DMS153 treated with DMSO at 0.1 percent for 48 hours (cell line): ENCODE results near the gene MCCC2.
"Not testable (repeated sequence)": the region's sequence is repeated elsewhere in the genome, so short reads cannot be mapped to it uniquely, and the experiment has no call there.

Experiments
- DNase-seq: peaks from one replicate; lab custom pipeline; 2025; ENCODE audit not compliant: unreplicated experiment; lab: John Stamatoyannopoulos, UW

Gene MCCC2

DNA sequence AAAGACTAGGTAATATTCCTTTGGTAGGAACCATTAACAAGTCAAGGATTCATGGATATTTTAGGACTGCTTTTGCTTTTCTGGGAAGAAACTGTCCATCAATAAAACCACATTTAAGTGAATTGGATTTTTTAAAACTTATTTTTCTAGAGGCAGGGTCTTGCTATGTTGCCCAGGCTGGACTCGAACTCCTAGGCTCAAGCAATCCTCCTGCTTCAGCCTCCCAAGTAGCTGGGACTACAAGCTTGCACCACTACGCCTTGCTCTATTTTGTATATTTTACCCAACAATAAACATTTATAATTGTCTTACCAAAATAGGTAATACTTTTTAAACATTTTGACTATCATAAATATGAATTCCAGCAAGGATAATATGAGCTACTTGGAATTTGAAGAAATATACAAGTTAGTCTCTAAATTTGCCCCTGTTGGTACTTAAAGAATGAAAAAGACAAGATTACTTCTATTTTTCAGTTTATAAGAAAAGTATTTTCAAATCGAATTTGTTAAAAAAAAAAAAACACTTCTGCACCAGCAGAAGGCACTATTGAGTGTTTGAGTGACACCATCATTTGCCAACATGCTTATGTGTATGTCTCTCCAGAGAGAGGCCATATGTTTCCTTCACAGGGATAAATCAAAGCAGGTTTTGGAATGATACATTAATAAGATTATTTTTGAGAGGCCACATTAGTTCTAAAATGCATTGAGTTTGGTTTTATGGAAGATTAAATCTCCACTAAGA is 71.9 kb downstream of the MCCC2 start:
- DNase-seq, result no peak

DNA sequence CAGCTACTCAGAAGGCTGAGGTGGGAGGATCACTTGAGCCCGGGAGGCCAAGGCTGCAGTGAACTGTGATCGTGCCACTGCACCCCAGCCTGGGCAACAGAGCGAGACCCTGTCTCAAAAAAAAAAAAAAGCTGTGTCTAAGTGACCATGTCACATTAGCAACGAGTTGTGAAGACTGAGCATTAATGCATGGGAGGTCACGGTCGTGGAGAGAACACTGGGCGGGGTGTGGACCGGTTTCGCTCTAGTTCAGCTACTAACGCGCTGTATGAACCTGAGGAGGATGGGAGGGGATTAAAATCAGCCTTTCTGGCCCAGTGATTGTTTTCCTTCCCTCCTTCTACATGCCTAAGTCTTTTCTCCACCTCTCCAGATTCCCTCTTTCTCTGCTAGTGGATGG is 75.2 kb downstream of the MCCC2 start:
- DNase-seq, result no peak

DNA sequence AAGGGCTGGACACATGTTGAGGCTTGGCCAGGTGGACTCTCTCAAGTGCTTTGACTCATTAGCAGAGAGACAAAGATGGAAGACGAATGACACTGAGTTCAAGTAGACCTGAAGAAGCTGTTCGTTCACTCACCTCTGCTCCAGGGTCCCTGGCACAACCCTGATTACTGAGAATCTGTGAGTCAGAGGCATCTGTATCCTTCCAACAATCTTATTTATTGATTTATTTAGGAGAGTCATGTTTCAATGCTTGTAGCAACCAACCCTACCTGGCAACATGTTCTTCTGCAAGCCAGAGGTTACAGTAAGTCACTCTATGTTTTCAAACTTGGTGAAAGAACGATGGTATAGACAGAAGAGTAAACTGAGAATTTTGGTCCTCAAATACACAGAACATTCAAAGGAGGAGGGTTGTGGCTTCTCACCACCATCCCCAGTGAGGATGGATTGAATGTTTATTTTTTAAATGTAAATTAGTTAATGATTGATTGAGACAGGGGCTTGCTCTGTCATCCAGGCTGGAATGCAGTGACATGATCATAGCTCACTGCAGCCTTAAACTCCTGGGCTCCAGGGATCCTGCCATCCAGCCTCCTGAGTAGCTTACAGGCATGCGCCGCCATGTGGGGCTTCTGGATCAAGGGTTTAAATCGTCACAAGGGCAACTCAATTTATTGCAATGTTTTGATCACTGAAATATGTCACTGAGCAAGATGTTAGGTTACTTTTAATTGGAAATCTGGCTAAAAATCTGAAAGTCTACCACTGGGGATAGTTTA is 76.2 kb downstream of the MCCC2 start:
- no peak for DNase-seq

DNA sequence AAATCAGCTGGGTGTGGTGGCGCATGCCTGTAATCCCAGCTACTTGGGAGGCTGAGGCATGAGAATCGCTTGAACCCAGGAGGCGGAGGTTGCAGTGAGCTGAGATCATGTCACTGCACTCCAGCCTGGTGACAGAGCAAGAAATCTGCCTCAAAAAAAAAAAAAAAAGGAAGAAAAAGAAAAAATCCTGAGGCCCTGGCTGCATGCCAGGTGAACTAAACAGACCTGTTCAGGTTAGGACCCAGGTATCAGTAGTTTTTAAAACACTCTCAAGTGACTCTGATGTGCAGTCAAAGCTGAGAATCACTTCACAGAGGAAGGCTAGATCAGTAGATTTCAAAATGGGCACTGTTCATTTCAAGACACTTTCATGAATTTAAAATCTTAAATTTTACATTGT is 77.5 kb downstream of the MCCC2 start:
- not testable (repeated sequence) for DNase-seq

DNA sequence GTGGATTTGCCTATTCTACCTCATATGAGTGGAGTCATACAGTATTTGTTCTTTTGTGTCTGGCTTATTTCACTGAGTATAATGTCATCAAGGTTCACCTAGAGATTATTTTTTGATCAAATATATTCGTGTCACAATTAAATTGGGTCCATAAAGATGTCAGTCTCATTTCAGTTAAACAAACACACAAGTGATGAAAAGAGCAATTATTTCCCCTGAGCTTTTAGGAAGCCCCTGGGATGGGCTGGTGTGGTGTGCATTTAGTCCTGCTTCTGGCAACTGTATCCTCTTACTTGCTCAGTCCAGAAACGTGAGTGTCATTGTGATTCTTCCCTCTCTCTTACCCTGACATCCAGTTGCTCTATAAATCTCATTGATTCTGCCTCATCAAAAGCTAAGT is 79.2 kb downstream of the MCCC2 start:
- no peak for DNase-seq

DNA sequence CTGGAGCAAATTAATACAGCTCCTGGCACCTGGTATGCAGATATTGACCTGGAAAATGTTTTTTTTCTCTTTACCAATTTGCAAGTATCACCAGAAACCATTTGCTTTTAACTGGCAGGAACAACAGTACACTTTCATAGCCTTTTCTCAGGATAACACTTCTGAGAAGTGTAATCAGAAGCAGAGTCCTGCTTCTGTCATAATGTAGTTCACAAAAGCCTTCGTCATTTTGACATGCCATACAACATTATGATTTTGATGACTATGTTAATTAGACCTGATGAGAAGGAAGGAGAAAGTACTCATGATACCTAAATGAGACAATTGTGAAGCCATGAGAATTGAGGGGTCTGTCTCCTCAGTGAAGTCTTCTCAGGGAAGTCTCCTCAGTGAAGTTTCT is 90.8 kb downstream of the MCCC2 start:
- DNase-seq, result no peak

DNA sequence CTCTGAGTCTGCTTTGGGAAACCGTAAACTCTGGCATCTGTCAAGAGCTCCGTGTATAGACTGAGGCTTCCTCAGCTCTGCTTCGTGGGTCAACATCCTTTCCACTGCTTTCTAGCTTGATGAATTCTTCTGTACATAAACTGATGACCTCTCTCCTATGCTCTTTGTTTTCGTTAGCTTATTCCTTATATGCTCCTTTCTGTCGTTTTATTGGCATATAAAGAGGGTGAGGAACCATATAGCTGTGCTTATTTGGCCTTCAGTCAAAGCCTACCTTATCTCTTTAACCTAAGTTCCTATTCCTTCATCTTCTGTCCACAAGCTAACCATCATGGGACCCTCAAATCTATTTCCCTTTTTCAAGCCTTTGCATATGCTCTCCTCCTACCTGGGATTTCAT is 92.6 kb downstream of the MCCC2 start:
- DNase-seq, result no peak

DNA sequence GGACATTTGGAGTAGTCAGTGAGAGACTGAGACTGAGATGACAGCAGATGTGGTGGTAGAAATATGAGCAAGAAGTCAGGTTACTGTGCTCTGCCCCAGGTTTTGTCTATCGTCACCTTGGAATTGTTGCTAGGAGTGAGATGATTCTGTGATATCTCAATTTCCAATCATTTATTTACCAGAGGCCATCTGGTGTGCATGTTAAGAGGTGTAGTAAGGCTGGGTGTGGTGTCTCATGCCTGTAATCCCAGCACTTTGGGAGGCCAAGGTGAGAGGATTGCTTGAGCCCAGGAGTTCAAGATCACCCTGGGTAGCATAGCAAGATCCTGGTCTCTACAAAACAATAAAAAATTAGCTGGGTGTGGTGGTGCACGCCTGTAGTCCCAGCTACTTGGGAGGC is 93.4 kb downstream of the MCCC2 start:
- DNase-seq, result no peak

DNA sequence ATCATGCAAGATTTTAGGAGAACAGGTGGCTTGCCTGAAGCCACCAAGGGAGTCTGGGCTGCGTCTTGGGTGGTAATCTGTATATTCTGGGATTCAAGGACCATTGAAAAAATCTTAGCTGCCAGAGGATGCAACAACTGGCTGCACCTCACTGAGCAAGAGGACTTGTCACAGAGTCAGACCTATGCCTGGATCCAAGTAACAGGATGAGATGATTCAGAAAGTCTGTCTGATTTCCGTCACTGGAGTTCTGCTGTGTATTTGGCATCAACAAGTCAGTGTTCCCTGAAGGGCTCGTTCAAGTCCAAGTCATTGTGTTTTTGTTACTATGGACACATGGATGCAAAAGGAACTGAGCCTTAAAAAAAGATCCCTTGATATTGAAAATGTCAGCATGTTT is 94.2 kb downstream of the MCCC2 start:
- DNase-seq, result no peak

DNA sequence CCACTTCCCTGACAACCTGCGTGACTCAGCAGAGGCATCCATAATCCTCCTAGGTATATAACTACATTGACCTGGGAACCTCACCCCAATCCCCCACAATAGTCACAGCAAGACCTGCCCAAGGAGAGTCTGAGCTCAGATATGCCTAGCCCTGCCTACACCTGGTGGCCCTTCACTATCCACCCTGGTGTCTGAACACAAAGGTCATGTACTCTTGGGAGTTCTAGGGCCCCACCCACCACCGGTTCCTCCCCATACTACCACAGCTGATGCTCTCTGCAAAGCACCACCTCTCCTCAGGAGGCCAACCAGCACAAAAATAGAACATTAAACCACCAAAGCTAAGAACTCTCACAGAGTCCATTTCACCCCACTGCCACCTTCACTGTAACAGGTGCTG is 97.2 kb downstream of the MCCC2 start:
- no peak for DNase-seq

DNA sequence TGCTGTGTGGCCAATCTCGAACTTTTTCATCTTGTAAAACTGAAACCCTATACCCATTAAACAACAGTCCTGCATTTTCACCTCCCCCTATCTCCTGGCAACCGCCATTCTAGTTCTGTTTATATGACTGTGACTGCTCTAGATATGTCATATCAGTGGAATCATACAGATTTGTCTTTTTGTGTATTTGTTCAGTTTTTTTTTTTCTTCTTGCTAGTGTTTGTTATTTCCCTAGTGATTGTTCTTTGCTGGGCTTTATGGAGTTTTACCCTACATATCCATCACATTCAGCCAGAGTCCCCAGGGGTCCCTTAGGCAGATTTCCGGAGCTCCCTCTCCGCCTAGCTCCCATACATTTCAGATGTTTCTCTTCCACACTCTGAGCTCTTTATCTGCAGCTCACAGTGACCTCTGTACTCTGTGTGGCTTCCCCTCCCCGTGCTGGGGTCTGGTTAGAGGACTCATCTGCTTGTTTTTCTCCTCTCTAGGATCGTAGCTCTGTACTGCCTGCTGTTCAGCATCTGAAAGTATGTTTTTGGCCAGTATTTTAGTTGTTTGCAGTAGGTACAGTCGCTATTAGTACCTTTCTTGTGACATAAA is 106.8 kb downstream of the MCCC2 start:
- no peak for DNase-seq

DNA sequence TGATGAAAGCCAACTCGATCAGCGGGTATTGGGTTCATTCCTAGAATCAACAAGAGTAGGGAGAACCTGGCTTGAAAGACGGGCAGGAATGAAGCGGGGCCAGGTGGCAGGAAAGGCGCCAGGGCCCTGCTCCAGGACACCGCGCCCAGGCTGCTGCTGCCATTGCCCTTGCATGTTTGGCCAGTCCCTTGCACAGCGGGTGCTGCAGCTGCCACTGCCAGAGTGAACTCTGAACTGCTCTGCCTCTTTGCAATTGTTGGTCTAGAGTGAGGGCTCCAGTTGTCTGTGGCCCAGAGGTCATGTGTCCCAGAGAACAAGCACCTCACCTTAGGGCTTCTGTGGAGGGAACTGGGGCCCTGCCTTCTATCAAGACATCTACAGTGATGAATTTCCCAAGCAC is 107.9 kb downstream of the MCCC2 start:
- DNase-seq, result no peak

DNA sequence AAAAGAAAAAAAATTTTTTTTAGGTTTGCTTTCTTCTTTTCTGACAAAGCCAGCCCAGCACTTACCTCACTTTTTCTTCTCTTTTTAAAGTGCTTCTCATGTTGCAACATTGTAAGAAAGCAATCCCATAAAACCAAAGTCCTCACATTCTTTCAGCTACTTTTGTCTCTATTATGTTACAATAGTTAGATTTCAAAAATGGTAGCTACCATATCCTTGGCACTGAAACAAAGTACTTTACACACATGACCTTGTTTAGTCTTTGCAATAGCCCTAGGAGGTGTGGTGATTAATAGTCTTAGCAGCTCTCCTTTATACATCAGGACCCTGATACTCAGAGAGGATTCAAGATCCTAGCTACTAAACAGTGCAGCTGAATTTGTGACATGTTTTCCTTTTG is 108.5 kb downstream of the MCCC2 start:
- no peak for DNase-seq

DNA sequence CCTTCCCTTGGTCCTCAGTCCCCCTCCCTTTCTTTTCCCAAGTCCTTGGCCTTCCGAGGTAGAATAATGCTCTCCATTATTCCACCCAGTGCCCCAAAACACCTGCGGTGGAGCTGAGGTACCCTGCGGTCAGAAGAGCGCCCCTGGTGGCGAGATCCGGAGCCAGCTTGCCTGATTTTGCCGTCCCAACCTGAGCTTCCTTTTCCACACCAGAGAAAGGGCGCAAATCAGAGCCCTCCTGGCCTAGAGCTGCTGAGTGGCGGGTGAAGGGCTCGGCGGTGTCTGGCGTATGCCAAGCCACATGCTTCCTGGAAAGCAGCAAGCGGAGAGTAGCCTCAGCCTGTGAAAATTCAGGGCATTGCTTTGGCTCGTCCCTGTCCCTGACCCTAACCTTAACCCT is 110.8 kb downstream of the MCCC2 start:
- DNase-seq, result no peak

DNA sequence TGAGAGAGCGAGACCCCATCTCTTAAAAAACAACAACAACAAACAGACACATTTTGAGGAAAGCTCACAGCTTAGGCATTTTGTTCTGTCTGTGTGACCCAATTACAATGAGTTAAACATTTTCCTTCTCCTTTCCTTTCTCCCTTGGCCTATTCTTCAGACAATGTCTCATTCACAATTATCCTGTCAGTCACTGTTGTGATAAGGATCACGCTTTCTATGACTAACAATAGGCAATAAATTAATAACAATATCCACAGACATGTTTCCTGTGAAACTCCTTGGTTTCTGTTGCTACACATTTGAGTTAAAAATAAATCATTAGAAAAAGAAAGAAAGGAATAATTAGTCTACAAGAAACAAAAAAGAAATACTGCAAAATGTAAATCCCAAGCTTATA is 112.1 kb downstream of the MCCC2 start:
- no peak for DNase-seq

DNA sequence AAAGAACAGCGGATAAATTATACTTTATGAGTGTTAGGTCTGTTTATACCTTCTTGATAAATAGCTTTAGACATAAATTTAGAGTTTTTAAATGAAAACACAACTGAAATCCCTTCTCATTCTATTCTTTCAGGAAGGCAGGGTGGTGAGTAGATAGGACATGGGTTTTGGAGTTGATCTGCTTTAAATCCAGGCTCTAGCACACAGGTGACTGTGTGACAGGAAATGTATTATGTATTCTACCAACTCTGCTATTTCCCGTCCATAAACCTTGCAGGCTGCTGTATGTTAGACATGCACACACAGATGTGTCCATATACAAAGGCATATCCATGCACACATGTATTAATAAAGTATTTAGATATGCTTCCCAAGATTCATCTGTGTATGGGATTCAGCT is 112.6 kb downstream of the MCCC2 start:
- no peak for DNase-seq

DNA sequence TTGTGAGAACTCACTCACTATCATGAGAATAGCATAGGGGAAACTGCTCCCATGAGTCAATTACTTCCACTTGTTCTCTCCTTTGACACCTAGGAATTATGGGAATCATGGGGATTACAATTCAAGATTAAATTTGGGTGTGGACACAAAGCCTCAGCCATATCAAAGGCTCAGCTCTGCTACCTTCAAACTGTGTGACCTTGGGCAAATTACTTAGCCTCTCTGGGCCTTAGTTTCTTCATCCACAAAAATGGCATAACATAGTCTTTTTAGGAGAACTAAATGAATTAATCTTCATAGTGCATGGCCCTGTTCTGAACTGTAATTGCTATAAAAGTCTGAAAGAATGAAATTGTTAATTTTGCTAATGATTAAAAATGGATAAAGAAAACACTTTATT is 113.7 kb downstream of the MCCC2 start:
- DNase-seq, result no peak

DNA sequence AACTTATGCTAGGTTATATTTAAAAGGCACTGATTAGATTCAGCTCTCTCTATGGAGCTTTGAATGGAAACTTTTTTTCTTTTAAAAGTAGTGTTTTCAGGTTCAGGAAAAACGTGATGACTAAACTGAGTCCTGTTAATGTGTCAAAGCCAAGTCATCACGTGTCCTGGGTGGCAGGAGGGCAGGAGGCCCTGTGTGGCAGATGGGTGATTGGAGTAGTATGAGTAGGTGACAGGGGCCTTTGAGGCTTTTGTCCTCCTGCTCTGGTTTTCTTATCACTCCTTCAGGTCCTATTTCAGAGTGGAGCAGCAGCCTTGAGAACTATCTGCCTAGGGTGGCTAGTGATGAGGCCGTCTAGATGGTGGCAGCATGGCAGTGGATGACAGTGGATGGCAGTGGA is 114.3 kb downstream of the MCCC2 start:
- no peak for DNase-seq

DNA sequence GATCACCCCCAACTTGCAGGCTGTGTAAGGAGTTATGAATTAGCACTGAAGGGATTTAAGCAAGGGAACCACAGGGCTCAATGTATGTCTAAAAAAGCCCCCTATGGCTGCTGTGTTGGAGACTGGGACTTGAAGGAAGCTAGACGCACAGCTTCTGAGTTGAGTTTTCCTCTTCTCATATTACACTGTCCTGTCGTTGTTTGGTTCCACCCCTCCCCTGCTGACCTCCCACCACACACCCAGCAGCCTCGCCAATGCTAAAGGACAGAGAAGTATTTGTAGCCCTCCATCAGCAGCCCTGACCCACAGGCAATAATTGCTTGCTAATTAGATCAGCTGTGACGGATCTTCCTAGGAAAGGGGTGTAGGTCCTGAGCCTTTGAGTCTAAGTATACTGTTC is 116.8 kb downstream of the MCCC2 start:
- no peak for DNase-seq

DNA sequence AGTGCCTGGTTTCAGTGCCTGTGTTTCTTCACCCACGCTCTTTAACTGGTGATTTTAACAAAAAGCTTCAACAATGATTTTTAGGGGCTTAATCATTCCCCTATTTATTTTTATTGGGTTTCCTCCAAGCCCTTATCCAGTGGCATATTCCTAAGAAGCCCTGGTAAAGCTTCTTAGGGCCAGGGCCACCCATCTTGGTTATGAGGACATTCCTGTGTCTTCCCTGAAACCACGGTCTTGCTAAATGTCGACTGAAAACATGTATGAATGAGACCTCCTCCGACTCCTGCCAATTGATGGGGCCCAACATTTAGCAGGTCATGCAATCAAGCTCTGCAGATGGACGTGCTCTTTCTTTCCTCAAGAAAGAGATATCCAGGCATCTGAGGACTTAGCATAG is 118.3 kb downstream of the MCCC2 start:
- no peak for DNase-seq

DNA sequence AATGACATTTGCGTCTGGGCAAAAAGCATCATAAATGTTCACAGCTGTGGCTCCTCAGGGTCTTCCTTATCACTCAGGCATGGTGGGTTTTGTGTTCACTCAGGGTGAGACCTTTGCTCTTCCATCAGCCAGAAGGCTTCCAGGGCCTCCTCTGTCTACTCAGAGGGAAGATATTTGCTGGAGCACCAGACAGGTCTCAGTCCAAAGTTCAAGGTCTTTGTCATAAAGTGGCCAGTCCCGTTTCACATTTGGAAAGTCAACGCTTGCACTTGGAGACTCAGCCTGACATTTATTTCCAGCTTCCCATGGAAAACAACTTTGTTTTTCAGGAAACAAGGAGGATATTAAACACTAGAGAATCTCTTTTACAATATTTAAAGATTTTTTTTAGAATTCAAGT is 119.8 kb downstream of the MCCC2 start:
- DNase-seq, result no peak
